ENCODE results near the gene PRPF8.
"Not testable (repeated sequence)": the region's sequence is repeated elsewhere in the genome, so short reads cannot be mapped to it uniquely, and the experiment has no call there.

Gene PRPF8

GRCh38 chr17:1710807-1711553, 26.3 kb upstream of the PRPF8 start:
- Histone ChIP-seq H3K4me1 (ENCODE audit: control insufficient read depth in 5 of 5, insufficient read depth in 5 of 5, low read length in 5 of 5) (peaks cover 13 to 50% (median 48%) of the 10 kb centered on the region in 5 donors), H3K9me3 (ENCODE audit: control insufficient read depth in 5 of 5, low read length in 5 of 5) (no peaks in the 10 kb centered on the region), H3K27me3 (ENCODE audit: control insufficient read depth in 5 of 5, insufficient read depth in 4 of 5, low read length in 5 of 5) (no peaks in the 10 kb centered on the region), H3K27ac (ENCODE audit: low read depth, low read length) (peak overlapping the region; percentile 72), H3K9ac (ENCODE audit: low read length in 5 of 5) (peak overlapping the region in 2 of 5 donors; percentile 71 to 73), H3K36me3 (ENCODE audit: control insufficient read depth in 5 of 5, insufficient read depth in 5 of 5, low read length in 5 of 5) (peaks cover 5 to 45% (median 31%) of the 10 kb centered on the region in 5 donors), H3K4me3 (ENCODE audit: low read depth in 1 of 5, low read length in 5 of 5) (peak overlapping the region; percentile 44 to 72 (median 66))

- H3K4me3 ChIP-seq (ENCODE audit: low read depth in 1 of 5, low read length in 5 of 5): peak within 1 kb of the TSS; percentile 44 to 72 (median 66)
- peak within 1 kb of the TSS in 4 of 5 donors; percentile 64 to 82 (median 75) for H3K9ac ChIP-seq (ENCODE audit: low read length in 5 of 5)
- H3K36me3 ChIP-seq (ENCODE audit: control insufficient read depth in 5 of 5, insufficient read depth in 5 of 5, low read length in 5 of 5): peaks cover 5 to 45% (median 31%) of the 10 kb centered on the region in 5 donors
- peak within 1 kb of the TSS; percentile 72 for H3K27ac ChIP-seq (ENCODE audit: low read depth, low read length)
- H3K9me3 ChIP-seq (ENCODE audit: control insufficient read depth in 5 of 5, low read length in 5 of 5): no peaks in the 10 kb centered on the region
- peaks cover 13 to 50% (median 47%) of the 10 kb centered on the region in 5 donors for H3K4me1 ChIP-seq (ENCODE audit: control insufficient read depth in 5 of 5, insufficient read depth in 5 of 5, low read length in 5 of 5)
- H3K27me3 ChIP-seq (ENCODE audit: control insufficient read depth in 5 of 5, insufficient read depth in 4 of 5, low read length in 5 of 5): no peaks in the 10 kb centered on the region
Measured at GRCh38 chr17:1709971-1710806, 25.5 kb upstream of the PRPF8 start, which contains the start of gene TLCD2. TSS of gene TLCD2 (minus strand) at chr17:1710377. CDS start at chr17:1710242, 135 bp downstream.

GRCh38 chr17:1709403-1709951, 24.8 kb upstream of the PRPF8 start:
- H3K27ac ChIP-seq (ENCODE audit: low read depth, low read length): peak overlapping the region; percentile 72
- H3K36me3 ChIP-seq (ENCODE audit: control insufficient read depth in 5 of 5, insufficient read depth in 5 of 5, low read length in 5 of 5): peaks cover 5 to 45% (median 31%) of the 10 kb centered on the region in 5 donors
- no peaks in the 10 kb centered on the region for H3K9me3 ChIP-seq (ENCODE audit: control insufficient read depth in 5 of 5, low read length in 5 of 5)
- H3K9ac ChIP-seq (ENCODE audit: low read length in 5 of 5): peak overlapping the region in 2 of 5 donors; percentile 77 to 82
- H3K4me3 ChIP-seq (ENCODE audit: low read depth in 1 of 5, low read length in 5 of 5): peak overlapping the region; percentile 29 to 72 (median 66)
- H3K27me3 ChIP-seq (ENCODE audit: control insufficient read depth in 5 of 5, insufficient read depth in 4 of 5, low read length in 5 of 5): no peaks in the 10 kb centered on the region
- peaks cover 12 to 45% (median 43%) of the 10 kb centered on the region in 5 donors for H3K4me1 ChIP-seq (ENCODE audit: control insufficient read depth in 5 of 5, insufficient read depth in 5 of 5, low read length in 5 of 5)

GRCh38 chr17:1708791-1709346, 24.2 kb upstream of the PRPF8 start:
- H3K27me3 ChIP-seq (ENCODE audit: control insufficient read depth in 5 of 5, insufficient read depth in 4 of 5, low read length in 5 of 5); H3K9me3 ChIP-seq (ENCODE audit: control insufficient read depth in 5 of 5, low read length in 5 of 5); H3K27ac ChIP-seq (ENCODE audit: low read depth, low read length); H3K4me3 ChIP-seq (ENCODE audit: low read depth in 1 of 5, low read length in 5 of 5); H3K9ac ChIP-seq (ENCODE audit: low read length in 5 of 5): not testable (repeated sequence)
- H3K36me3 ChIP-seq (ENCODE audit: control insufficient read depth in 5 of 5, insufficient read depth in 5 of 5, low read length in 5 of 5): peaks cover 5 to 40% (median 28%) of the 10 kb centered on the region in 5 donors
- H3K4me1 ChIP-seq (ENCODE audit: control insufficient read depth in 5 of 5, insufficient read depth in 5 of 5, low read length in 5 of 5): peaks cover 7 to 39% (median 37%) of the 10 kb centered on the region in 5 donors

GRCh38 chr17:1707107-1707506, 22.4 kb upstream of the PRPF8 start:
- Histone ChIP-seq H3K27me3 (ENCODE audit: control insufficient read depth in 5 of 5, insufficient read depth in 4 of 5, low read length in 5 of 5) (no peaks in the 10 kb centered on the region), H3K4me3 (ENCODE audit: low read depth in 1 of 5, low read length in 5 of 5) (no peak overlapping the region), H3K4me1 (ENCODE audit: control insufficient read depth in 5 of 5, insufficient read depth in 5 of 5, low read length in 5 of 5) (peaks cover 0 to 22% (median 19%) of the 10 kb centered on the region in 5 donors), H3K27ac (ENCODE audit: low read depth, low read length) (no peak overlapping the region), H3K9ac (ENCODE audit: low read length in 5 of 5) (no peak overlapping the region), H3K9me3 (ENCODE audit: control insufficient read depth in 5 of 5, low read length in 5 of 5) (no peaks in the 10 kb centered on the region), H3K36me3 (ENCODE audit: control insufficient read depth in 5 of 5, insufficient read depth in 5 of 5, low read length in 5 of 5) (peaks cover 3 to 22% (median 11%) of the 10 kb centered on the region in 5 donors)

- H3K27ac ChIP-seq (ENCODE audit: low read depth, low read length): no peak overlapping the region
- H3K9ac ChIP-seq (ENCODE audit: low read length in 5 of 5): peak overlapping the region in 1 of 5 donors; percentile 21
Measured at GRCh38 chr17:1705004-1705403, 20.3 kb upstream of the PRPF8 start.

GRCh38 chr17:1703063-1703462, 18.4 kb upstream of the PRPF8 start:
- no peak overlapping the region for H3K9ac ChIP-seq (ENCODE audit: low read length in 5 of 5)
- no peak overlapping the region for H3K27ac ChIP-seq (ENCODE audit: low read depth, low read length)
- H3K4me1 ChIP-seq (ENCODE audit: control insufficient read depth in 5 of 5, insufficient read depth in 5 of 5, low read length in 5 of 5): no peaks in the 10 kb centered on the region

More at GRCh38 chr17:1705004-1705403, 20.3 kb upstream of the PRPF8 start:
- Histone ChIP-seq H3K36me3 (ENCODE audit: control insufficient read depth in 5 of 5, insufficient read depth in 5 of 5, low read length in 5 of 5) (peaks cover 0 to 10% (median 7%) of the 10 kb centered on the region in 5 donors), H3K9me3 (ENCODE audit: control insufficient read depth in 5 of 5, low read length in 5 of 5) (no peaks in the 10 kb centered on the region), H3K4me3 (ENCODE audit: low read depth in 1 of 5, low read length in 5 of 5) (no peak overlapping the region), H3K27me3 (ENCODE audit: control insufficient read depth in 5 of 5, insufficient read depth in 4 of 5, low read length in 5 of 5) (no peaks in the 10 kb centered on the region), H3K4me1 (ENCODE audit: control insufficient read depth in 5 of 5, insufficient read depth in 5 of 5, low read length in 5 of 5) (peaks cover 0 to 7% (median 4%) of the 10 kb centered on the region in 5 donors)

GRCh38 chr17:1699891-1700290, 15.2 kb upstream of the PRPF8 start:
- not testable (repeated sequence) for H3K9me3 ChIP-seq (ENCODE audit: control insufficient read depth in 5 of 5, low read length in 5 of 5); H3K4me3 ChIP-seq (ENCODE audit: low read depth in 1 of 5, low read length in 5 of 5); H3K36me3 ChIP-seq (ENCODE audit: control insufficient read depth in 5 of 5, insufficient read depth in 5 of 5, low read length in 5 of 5); H3K4me1 ChIP-seq (ENCODE audit: control insufficient read depth in 5 of 5, insufficient read depth in 5 of 5, low read length in 5 of 5); H3K27me3 ChIP-seq (ENCODE audit: control insufficient read depth in 5 of 5, insufficient read depth in 4 of 5, low read length in 5 of 5); H3K9ac ChIP-seq (ENCODE audit: low read length in 5 of 5); H3K27ac ChIP-seq (ENCODE audit: low read depth, low read length)

More at GRCh38 chr17:1703063-1703462, 18.4 kb upstream of the PRPF8 start:
- no peaks in the 10 kb centered on the region for H3K27me3 ChIP-seq (ENCODE audit: control insufficient read depth in 5 of 5, insufficient read depth in 4 of 5, low read length in 5 of 5)
- peaks cover 0 to 8% (median 6%) of the 10 kb centered on the region in 5 donors for H3K36me3 ChIP-seq (ENCODE audit: control insufficient read depth in 5 of 5, insufficient read depth in 5 of 5, low read length in 5 of 5)
- H3K4me3 ChIP-seq (ENCODE audit: low read depth in 1 of 5, low read length in 5 of 5): no peak overlapping the region
- no peaks in the 10 kb centered on the region for H3K9me3 ChIP-seq (ENCODE audit: control insufficient read depth in 5 of 5, low read length in 5 of 5)

GRCh38 chr17:1697681-1698080, 13.0 kb upstream of the PRPF8 start:
- no peak overlapping the region for H3K4me3 ChIP-seq (ENCODE audit: low read depth in 1 of 5, low read length in 5 of 5)
- H3K27ac ChIP-seq (ENCODE audit: low read depth, low read length): no peak overlapping the region
- no peaks in the 10 kb centered on the region for H3K27me3 ChIP-seq (ENCODE audit: control insufficient read depth in 5 of 5, insufficient read depth in 4 of 5, low read length in 5 of 5)
- no peaks in the 10 kb centered on the region for H3K4me1 ChIP-seq (ENCODE audit: control insufficient read depth in 5 of 5, insufficient read depth in 5 of 5, low read length in 5 of 5)
- no peaks in the 10 kb centered on the region for H3K36me3 ChIP-seq (ENCODE audit: control insufficient read depth in 5 of 5, insufficient read depth in 5 of 5, low read length in 5 of 5)
- H3K9me3 ChIP-seq (ENCODE audit: control insufficient read depth in 5 of 5, low read length in 5 of 5): no peaks in the 10 kb centered on the region
- H3K9ac ChIP-seq (ENCODE audit: low read length in 5 of 5): no peak overlapping the region

All from subcutaneous abdominal adipose tissue (tissue), 5 donors.